ENCODE measurements around the gene ARHGAP26.

Gene ARHGAP26

GRCh38 chr5:143008809-143009521 lies 238.8 kb downstream of the ARHGAP26 start:
- DNase-seq (ENCODE audit: low read depth in 2 of 3, low spot score in 2 of 3) = peak in 1 of 3 experiments; percentile 55

GRCh38 chr5:143010351-143010750 lies 240.2 kb downstream of the ARHGAP26 start:
- no peak for DNase-seq (ENCODE audit: low read depth in 2 of 3, low spot score in 2 of 3)

- no peak for DNase-seq (ENCODE audit: low read depth in 2 of 3, low spot score in 2 of 3)
Observed at GRCh38 chr5:143011585-143011984, 241.4 kb downstream of the ARHGAP26 start.

- no peak for DNase-seq (ENCODE audit: low read depth in 2 of 3, low spot score in 2 of 3)
Observed at GRCh38 chr5:143013176-143013891, 243.2 kb downstream of the ARHGAP26 start.

- DNase-seq (ENCODE audit: low read depth in 2 of 3, low spot score in 2 of 3) = no peak
Observed at GRCh38 chr5:143014017-143014651, 244.0 kb downstream of the ARHGAP26 start.

GRCh38 chr5:143016777-143017516 lies 246.8 kb downstream of the ARHGAP26 start:
- no peak for DNase-seq (ENCODE audit: low read depth in 2 of 3, low spot score in 2 of 3)

GRCh38 chr5:143017541-143017940 lies 247.4 kb downstream of the ARHGAP26 start:
- no peak for DNase-seq (ENCODE audit: low read depth in 2 of 3, low spot score in 2 of 3)

GRCh38 chr5:143017992-143018391 lies 247.8 kb downstream of the ARHGAP26 start:
- no peak for DNase-seq (ENCODE audit: low read depth in 2 of 3, low spot score in 2 of 3)

- DNase-seq (ENCODE audit: low read depth in 2 of 3, low spot score in 2 of 3) = no peak
Observed at GRCh38 chr5:143019157-143019556, 249.0 kb downstream of the ARHGAP26 start.

GRCh38 chr5:143019614-143020515 lies 249.7 kb downstream of the ARHGAP26 start:
- no peak for DNase-seq (ENCODE audit: low read depth in 2 of 3, low spot score in 2 of 3)

GRCh38 chr5:143021595-143021994 lies 251.4 kb downstream of the ARHGAP26 start:
- no peak for DNase-seq (ENCODE audit: low read depth in 2 of 3, low spot score in 2 of 3)

- no peak for DNase-seq (ENCODE audit: low read depth in 2 of 3, low spot score in 2 of 3)
Observed at GRCh38 chr5:143023411-143024096, 253.4 kb downstream of the ARHGAP26 start.

- no peak for DNase-seq (ENCODE audit: low read depth in 2 of 3, low spot score in 2 of 3)
Observed at GRCh38 chr5:143024228-143024920, 254.2 kb downstream of the ARHGAP26 start.

GRCh38 chr5:143025376-143025775 lies 255.2 kb downstream of the ARHGAP26 start:
- DNase-seq (ENCODE audit: low read depth in 2 of 3, low spot score in 2 of 3) = no peak

GRCh38 chr5:143025971-143026370 lies 255.8 kb downstream of the ARHGAP26 start:
- no peak for DNase-seq (ENCODE audit: low read depth in 2 of 3, low spot score in 2 of 3)

- no peak for DNase-seq (ENCODE audit: low read depth in 2 of 3, low spot score in 2 of 3)
Observed at GRCh38 chr5:143026380-143026779, 256.2 kb downstream of the ARHGAP26 start.

GRCh38 chr5:143029293-143029692 lies 259.1 kb downstream of the ARHGAP26 start:
- DNase-seq (ENCODE audit: low read depth in 2 of 3, low spot score in 2 of 3) = no peak

- no peak for DNase-seq (ENCODE audit: low read depth in 2 of 3, low spot score in 2 of 3)
Observed at GRCh38 chr5:143030349-143030748, 260.2 kb downstream of the ARHGAP26 start.

Measured in activated CD8-positive, alpha-beta memory T cell treated with anti-CD3 and anti-CD28 coated beads for 48 hours (primary cell).